ENCODE measurements around the gene ANKS4B. TPM values are rescaled to one million over a fixed set of nuclear protein-coding genes. Genes with fewer than 3 reads are reported as not detected.

ANKS4B gene
- total and polyA plus RNA-seq, 2 experiments from 2014 or later, result 0.07 TPM; not detected in 1

DNA sequence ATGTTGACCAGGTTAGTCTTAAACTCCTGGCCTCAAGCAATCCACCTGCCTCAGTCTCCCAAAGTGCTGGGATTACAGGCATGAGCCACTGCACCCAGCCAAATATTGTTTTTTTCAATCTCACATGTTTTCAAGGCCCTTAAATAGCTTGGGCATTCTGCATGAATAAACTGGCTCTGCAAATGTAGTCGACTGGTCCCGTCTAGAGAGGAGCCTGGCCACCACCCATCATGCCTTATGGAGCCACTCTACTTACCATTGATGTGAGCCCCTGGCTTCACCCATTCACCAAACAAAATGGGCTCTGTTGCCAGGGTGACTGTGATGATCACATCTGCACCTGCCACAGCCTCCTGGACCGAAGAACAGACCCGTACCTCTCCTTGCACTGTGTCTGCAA lies 33.8 kb downstream of the ANKS4B start:
- no peaks in the 10 kb centered on the region for H4K20me1 ChIP-seq (replicated peaks; ENCODE audit: insufficient read depth)
- H3K27me3 ChIP-seq (ENCODE audit: insufficient read depth), result no peaks in the 10 kb centered on the region
- H3K4me1 ChIP-seq (ENCODE audit: insufficient read depth), result no peaks in the 10 kb centered on the region
- no peaks in the 10 kb centered on the region for H3K9me2 ChIP-seq (ENCODE audit: insufficient read depth)
- Mint-ChIP-seq H3K27ac (no peak overlapping the region), H3K4me1 (peaks cover 2% of the 10 kb centered on the region; the same call in 1 of the 3 replicates), H3K27me3 (ENCODE audit: insufficient read depth, low read depth, poor library complexity) (no peaks in the 10 kb centered on the region), H3K36me3 (ENCODE audit: low read depth) (no peaks in the 10 kb centered on the region), H3K4me3 (no peak overlapping the region), H3K9me3 (no peaks in the 10 kb centered on the region)
- H3F3A ChIP-seq (replicated peaks; ENCODE audit: low read depth), result no peaks in the 10 kb centered on the region
- H3K4me3 ChIP-seq, result no peak overlapping the region
- H3K27ac ChIP-seq (ENCODE audit: low read depth), result no peak overlapping the region
- no peaks in the 10 kb centered on the region for H3K79me2 ChIP-seq (replicated peaks; ENCODE audit: insufficient read depth)
- no peaks in the 10 kb centered on the region for H3K36me3 ChIP-seq (ENCODE audit: insufficient read depth)
- TF ChIP-seq CREB1 (CRISPR knock-in tag; IDR thresholded peaks at IDR 0.05; ENCODE audit: low read depth), result no peak
- TF ChIP-seq, protein P1, sequence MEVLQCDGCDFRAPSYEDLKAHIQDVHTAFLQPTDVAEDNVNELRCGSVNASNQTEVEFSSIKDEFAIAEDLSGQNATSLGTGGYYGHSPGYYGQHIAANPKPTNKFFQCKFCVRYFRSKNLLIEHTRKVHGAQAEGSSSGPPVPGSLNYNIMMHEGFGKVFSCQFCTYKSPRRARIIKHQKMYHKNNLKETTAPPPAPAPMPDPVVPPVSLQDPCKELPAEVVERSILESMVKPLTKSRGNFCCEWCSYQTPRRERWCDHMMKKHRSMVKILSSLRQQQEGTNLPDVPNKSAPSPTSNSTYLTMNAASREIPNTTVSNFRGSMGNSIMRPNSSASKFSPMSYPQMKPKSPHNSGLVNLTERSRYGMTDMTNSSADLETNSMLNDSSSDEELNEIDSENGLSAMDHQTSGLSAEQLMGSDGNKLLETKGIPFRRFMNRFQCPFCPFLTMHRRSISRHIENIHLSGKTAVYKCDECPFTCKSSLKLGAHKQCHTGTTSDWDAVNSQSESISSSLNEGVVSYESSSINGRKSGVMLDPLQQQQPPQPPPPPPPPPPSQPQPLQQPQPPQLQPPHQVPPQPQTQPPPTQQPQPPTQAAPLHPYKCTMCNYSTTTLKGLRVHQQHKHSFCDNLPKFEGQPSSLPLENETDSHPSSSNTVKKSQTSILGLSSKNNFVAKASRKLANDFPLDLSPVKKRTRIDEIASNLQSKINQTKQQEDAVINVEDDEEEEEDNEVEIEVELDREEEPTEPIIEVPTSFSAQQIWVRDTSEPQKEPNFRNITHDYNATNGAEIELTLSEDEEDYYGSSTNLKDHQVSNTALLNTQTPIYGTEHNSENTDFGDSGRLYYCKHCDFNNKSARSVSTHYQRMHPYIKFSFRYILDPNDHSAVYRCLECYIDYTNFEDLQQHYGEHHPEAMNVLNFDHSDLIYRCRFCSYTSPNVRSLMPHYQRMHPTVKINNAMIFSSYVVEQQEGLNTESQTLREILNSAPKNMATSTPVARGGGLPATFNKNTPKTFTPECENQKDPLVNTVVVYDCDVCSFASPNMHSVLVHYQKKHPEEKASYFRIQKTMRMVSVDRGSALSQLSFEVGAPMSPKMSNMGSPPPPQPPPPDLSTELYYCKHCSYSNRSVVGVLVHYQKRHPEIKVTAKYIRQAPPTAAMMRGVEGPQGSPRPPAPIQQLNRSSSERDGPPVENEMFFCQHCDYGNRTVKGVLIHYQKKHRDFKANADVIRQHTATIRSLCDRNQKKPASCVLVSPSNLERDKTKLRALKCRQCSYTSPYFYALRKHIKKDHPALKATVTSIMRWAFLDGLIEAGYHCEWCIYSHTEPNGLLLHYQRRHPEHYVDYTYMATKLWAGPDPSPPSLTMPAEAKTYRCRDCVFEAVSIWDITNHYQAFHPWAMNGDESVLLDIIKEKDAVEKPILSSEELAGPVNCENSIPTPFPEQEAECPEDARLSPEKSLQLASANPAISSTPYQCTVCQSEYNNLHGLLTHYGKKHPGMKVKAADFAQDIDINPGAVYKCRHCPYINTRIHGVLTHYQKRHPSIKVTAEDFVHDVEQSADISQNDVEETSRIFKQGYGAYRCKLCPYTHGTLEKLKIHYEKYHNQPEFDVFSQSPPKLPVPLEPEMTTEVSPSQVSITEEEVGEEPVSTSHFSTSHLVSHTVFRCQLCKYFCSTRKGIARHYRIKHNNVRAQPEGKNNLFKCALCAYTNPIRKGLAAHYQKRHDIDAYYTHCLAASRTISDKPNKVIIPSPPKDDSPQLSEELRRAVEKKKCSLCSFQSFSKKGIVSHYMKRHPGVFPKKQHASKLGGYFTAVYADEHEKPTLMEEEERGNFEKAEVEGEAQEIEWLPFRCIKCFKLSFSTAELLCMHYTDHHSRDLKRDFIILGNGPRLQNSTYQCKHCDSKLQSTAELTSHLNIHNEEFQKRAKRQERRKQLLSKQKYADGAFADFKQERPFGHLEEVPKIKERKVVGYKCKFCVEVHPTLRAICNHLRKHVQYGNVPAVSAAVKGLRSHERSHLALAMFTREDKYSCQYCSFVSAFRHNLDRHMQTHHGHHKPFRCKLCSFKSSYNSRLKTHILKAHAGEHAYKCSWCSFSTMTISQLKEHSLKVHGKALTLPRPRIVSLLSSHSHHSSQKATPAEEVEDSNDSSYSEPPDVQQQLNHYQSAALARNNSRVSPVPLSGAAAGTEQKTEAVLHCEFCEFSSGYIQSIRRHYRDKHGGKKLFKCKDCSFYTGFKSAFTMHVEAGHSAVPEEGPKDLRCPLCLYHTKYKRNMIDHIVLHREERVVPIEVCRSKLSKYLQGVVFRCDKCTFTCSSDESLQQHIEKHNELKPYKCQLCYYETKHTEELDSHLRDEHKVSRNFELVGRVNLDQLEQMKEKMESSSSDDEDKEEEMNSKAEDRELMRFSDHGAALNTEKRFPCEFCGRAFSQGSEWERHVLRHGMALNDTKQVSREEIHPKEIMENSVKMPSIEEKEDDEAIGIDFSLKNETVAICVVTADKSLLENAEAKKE (CRISPR knock-in tag; IDR thresholded peaks at IDR 0.05), result no peak
- TF ChIP-seq JUNB (IDR thresholded peaks at IDR 0.05; ENCODE audit: unreplicated experiment), result no peak
- TF ChIP-seq, protein P2, sequence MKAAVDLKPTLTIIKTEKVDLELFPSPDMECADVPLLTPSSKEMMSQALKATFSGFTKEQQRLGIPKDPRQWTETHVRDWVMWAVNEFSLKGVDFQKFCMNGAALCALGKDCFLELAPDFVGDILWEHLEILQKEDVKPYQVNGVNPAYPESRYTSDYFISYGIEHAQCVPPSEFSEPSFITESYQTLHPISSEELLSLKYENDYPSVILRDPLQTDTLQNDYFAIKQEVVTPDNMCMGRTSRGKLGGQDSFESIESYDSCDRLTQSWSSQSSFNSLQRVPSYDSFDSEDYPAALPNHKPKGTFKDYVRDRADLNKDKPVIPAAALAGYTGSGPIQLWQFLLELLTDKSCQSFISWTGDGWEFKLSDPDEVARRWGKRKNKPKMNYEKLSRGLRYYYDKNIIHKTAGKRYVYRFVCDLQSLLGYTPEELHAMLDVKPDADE (IDR thresholded peaks at IDR 0.05), result no peak
- TF ChIP-seq NANOG (IDR thresholded peaks at IDR 0.05; ENCODE audit: borderline replicate concordance), result no peak
- TF ChIP-seq EZH2phosphoT487 (IDR thresholded peaks at IDR 0.05; ENCODE audit: unreplicated experiment), result no peak
- TF ChIP-seq, protein P3, sequence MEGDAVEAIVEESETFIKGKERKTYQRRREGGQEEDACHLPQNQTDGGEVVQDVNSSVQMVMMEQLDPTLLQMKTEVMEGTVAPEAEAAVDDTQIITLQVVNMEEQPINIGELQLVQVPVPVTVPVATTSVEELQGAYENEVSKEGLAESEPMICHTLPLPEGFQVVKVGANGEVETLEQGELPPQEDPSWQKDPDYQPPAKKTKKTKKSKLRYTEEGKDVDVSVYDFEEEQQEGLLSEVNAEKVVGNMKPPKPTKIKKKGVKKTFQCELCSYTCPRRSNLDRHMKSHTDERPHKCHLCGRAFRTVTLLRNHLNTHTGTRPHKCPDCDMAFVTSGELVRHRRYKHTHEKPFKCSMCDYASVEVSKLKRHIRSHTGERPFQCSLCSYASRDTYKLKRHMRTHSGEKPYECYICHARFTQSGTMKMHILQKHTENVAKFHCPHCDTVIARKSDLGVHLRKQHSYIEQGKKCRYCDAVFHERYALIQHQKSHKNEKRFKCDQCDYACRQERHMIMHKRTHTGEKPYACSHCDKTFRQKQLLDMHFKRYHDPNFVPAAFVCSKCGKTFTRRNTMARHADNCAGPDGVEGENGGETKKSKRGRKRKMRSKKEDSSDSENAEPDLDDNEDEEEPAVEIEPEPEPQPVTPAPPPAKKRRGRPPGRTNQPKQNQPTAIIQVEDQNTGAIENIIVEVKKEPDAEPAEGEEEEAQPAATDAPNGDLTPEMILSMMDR (conservative IDR thresholded peaks at IDR 0.05; ENCODE audit: low read depth in 2 of 2), result no peak
- ATAC-seq, result no peak
- H2AFZ ChIP-seq, result no peak overlapping the region
- no peak for DNase-seq (ENCODE audit: low spot score)
- H3K4me2 ChIP-seq, result no peak overlapping the region

Data from GM23338 (cell line).